Subcutaneous abdominal adipose tissue (tissue), 5 donors: ENCODE results near the gene COX17.

Experiments used
- H3K27ac ChIP-seq: one replicate; pipeline ENCODE4 v1.7.0; 2013; ENCODE audit warnings: low read depth, mild to moderate bottlenecking, inconsistent platforms, low read length, moderate library complexity
- H3K27me3 ChIP-seq, 5 donors: one replicate each; pipeline ENCODE4 v1.7.0; 2013; ENCODE audit warnings: low read length in 5 of 5, inconsistent platforms in 1 of 5; ENCODE audit not compliant: control insufficient read depth in 5 of 5, insufficient read depth in 4 of 5
- H3K36me3 ChIP-seq, 5 donors: one replicate each; pipeline ENCODE4 v1.7.0; 2013; ENCODE audit warnings: low read length in 5 of 5; ENCODE audit not compliant: control insufficient read depth in 5 of 5, insufficient read depth in 5 of 5
- H3K4me1 ChIP-seq, 5 donors: one replicate each; pipeline ENCODE4 v1.7.0; 2013; ENCODE audit warnings: low read length in 5 of 5, mild to moderate bottlenecking in 3 of 5, moderate library complexity in 1 of 5; ENCODE audit not compliant: control insufficient read depth in 5 of 5, insufficient read depth in 5 of 5
- H3K4me3 ChIP-seq, 5 donors: one replicate each; pipeline ENCODE4 v1.7.0; 2013; ENCODE audit warnings: low read length in 5 of 5, low read depth in 1 of 5
- H3K9ac ChIP-seq, 5 donors: one replicate each; pipeline ENCODE4 v1.7.0; 2013; ENCODE audit warnings: low read length in 5 of 5, mild to moderate bottlenecking in 4 of 5, moderate library complexity in 3 of 5
- H3K9me3 ChIP-seq, 5 donors: one replicate each; pipeline ENCODE4 v1.7.0; 2013; ENCODE audit warnings: low read length in 5 of 5; ENCODE audit not compliant: control insufficient read depth in 5 of 5
- donor health status: healthy.
- donor health status: healthy.
- donor health status: healthy.
- donor health status: healthy.
- donor health status: healthy.

The COX17 gene

GRCh38 chr3:119676771-119677640 is at the start of gene COX17:
TSS of gene COX17 (minus strand) at chr3:119677406. CDS start at chr3:119677310, 96 bp downstream.
- Histone ChIP-seq H3K27ac (peak within 1 kb of the TSS; percentile 93), H3K36me3 (peaks cover 15 to 26% (median 25%) of the 10 kb centered on the region in 5 donors), H3K27me3 (no peaks in the 10 kb centered on the region), H3K9ac (peak within 1 kb of the TSS; percentile 57 to 98 (median 89)), H3K9me3 (no peaks in the 10 kb centered on the region), H3K4me1 (peaks cover 0 to 23% (median 19%) of the 10 kb centered on the region in 5 donors), H3K4me3 (peak within 1 kb of the TSS; percentile 84 to 97 (median 85))

GRCh38 chr3:119726909-119727308 is 49.7 kb upstream of the COX17 start:
- Histone ChIP-seq H3K9ac (no peak overlapping the region), H3K9me3 (no peaks in the 10 kb centered on the region), H3K27ac (no peak overlapping the region), H3K4me3 (no peak overlapping the region), H3K36me3 (no peaks in the 10 kb centered on the region), H3K27me3 (no peaks in the 10 kb centered on the region), H3K4me1 (no peaks in the 10 kb centered on the region)

GRCh38 chr3:119723022-119723421 is 45.8 kb upstream of the COX17 start:
- Histone ChIP-seq H3K36me3 (no peaks in the 10 kb centered on the region), H3K9me3 (no peaks in the 10 kb centered on the region), H3K4me3 (no peak overlapping the region), H3K4me1 (no peaks in the 10 kb centered on the region), H3K27ac (no peak overlapping the region), H3K9ac (no peak overlapping the region), H3K27me3 (no peaks in the 10 kb centered on the region)

GRCh38 chr3:119717520-119717919 is 40.3 kb upstream of the COX17 start:
- H3K27ac ChIP-seq: no peak overlapping the region

GRCh38 chr3:119716998-119717397 is 39.8 kb upstream of the COX17 start:
- no peak overlapping the region for H3K9ac ChIP-seq
- H3K4me1 ChIP-seq: no peaks in the 10 kb centered on the region
- no peaks in the 10 kb centered on the region for H3K9me3 ChIP-seq
- no peaks in the 10 kb centered on the region for H3K27me3 ChIP-seq
- no peak overlapping the region for H3K4me3 ChIP-seq
- H3K36me3 ChIP-seq: no peaks in the 10 kb centered on the region
- no peak overlapping the region for H3K27ac ChIP-seq

More at GRCh38 chr3:119717520-119717919, 40.3 kb upstream of the COX17 start:
- Histone ChIP-seq H3K4me3 (no peak overlapping the region), H3K9ac (no peak overlapping the region), H3K27me3 (no peaks in the 10 kb centered on the region), H3K9me3 (no peaks in the 10 kb centered on the region), H3K4me1 (no peaks in the 10 kb centered on the region), H3K36me3 (no peaks in the 10 kb centered on the region)

GRCh38 chr3:119715105-119715504 is 37.9 kb upstream of the COX17 start:
- no peaks in the 10 kb centered on the region for H3K27me3 ChIP-seq
- no peaks in the 10 kb centered on the region for H3K4me1 ChIP-seq
- H3K9me3 ChIP-seq: no peaks in the 10 kb centered on the region
- no peak overlapping the region for H3K27ac ChIP-seq
- no peak overlapping the region for H3K9ac ChIP-seq
- no peak overlapping the region for H3K4me3 ChIP-seq
- H3K36me3 ChIP-seq: no peaks in the 10 kb centered on the region

- H3K27ac ChIP-seq: peak overlapping the region; percentile 6
- H3K4me3 ChIP-seq: peak overlapping the region in 2 of 5 donors; percentile 69 to 79
- peak overlapping the region in 1 of 5 donors; percentile 0 for H3K9ac ChIP-seq
Observed at GRCh38 chr3:119703820-119704531, 26.8 kb upstream of the COX17 start.

GRCh38 chr3:119702530-119703527 is 25.6 kb upstream of the COX17 start, which contains the start of gene CFAP91:
TSS of gene CFAP91 (plus strand) at chr3:119703022. CDS start at chr3:119703099, 77 bp downstream.
- peak within 1 kb of the TSS; percentile 55 for H3K27ac ChIP-seq
- H3K9me3 ChIP-seq: no peaks in the 10 kb centered on the region
- peak within 1 kb of the TSS in 4 of 5 donors; percentile 0 to 71 (median 20) for H3K9ac ChIP-seq
- H3K4me3 ChIP-seq: peak within 1 kb of the TSS; percentile 56 to 81 (median 73)
- H3K4me1 ChIP-seq: peaks cover 0 to 20% (median 13%) of the 10 kb centered on the region in 5 donors
- no peaks in the 10 kb centered on the region for H3K36me3 ChIP-seq
- H3K27me3 ChIP-seq: no peaks in the 10 kb centered on the region

More at GRCh38 chr3:119703820-119704531, 26.8 kb upstream of the COX17 start:
- no peaks in the 10 kb centered on the region for H3K27me3 ChIP-seq
- peaks cover 0 to 20% (median 13%) of the 10 kb centered on the region in 5 donors for H3K4me1 ChIP-seq
- H3K36me3 ChIP-seq: no peaks in the 10 kb centered on the region
- no peaks in the 10 kb centered on the region for H3K9me3 ChIP-seq

- H3K4me3 ChIP-seq: no peak overlapping the region
- peak overlapping the region; percentile 55 for H3K27ac ChIP-seq
- no peaks in the 10 kb centered on the region for H3K36me3 ChIP-seq
- H3K9me3 ChIP-seq: no peaks in the 10 kb centered on the region
- no peaks in the 10 kb centered on the region for H3K27me3 ChIP-seq
- H3K4me1 ChIP-seq: peaks cover 0 to 20% (median 13%) of the 10 kb centered on the region in 5 donors
- H3K9ac ChIP-seq: no peak overlapping the region
Observed at GRCh38 chr3:119700920-119701734, 23.9 kb upstream of the COX17 start.
